ENCODE results near the gene FRMD4B.

DNA sequence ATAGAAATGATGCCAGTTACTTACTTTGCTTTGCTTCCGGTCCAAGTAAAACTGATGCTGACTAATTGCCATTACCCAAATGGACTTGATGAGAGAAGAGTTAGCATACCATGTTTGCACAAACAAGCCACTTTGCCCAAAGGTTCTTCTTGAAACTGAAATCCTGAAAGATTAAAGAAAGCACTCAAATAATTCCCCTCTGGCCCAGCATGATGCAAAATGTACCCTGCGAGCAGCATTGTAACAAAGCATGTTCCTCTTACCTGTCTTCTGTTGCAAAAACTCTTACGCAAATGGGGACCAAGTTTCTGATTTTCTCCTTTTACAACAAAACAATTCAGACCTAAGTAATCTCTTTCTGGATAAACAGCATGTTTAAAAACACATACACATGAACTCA lies 189.0 kb downstream of the FRMD4B start:
- TF ChIP-seq, protein P1, sequence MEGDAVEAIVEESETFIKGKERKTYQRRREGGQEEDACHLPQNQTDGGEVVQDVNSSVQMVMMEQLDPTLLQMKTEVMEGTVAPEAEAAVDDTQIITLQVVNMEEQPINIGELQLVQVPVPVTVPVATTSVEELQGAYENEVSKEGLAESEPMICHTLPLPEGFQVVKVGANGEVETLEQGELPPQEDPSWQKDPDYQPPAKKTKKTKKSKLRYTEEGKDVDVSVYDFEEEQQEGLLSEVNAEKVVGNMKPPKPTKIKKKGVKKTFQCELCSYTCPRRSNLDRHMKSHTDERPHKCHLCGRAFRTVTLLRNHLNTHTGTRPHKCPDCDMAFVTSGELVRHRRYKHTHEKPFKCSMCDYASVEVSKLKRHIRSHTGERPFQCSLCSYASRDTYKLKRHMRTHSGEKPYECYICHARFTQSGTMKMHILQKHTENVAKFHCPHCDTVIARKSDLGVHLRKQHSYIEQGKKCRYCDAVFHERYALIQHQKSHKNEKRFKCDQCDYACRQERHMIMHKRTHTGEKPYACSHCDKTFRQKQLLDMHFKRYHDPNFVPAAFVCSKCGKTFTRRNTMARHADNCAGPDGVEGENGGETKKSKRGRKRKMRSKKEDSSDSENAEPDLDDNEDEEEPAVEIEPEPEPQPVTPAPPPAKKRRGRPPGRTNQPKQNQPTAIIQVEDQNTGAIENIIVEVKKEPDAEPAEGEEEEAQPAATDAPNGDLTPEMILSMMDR (IDR thresholded peaks at IDR 0.05; ENCODE audit: low read length): no peak
- no peak for TF ChIP-seq EZH2 (IDR thresholded peaks at IDR 0.05; ENCODE audit: borderline replicate concordance, low read length)

All from OCI-LY1 (cell line).